ENCODE measurements around the gene TBL1X.

- TF ChIP-seq CTCF (conservative IDR thresholded peaks at IDR 0.05) (no peak), EZH2 (IDR thresholded peaks at IDR 0.05; ENCODE audit: low read depth) (no peak)
Measured at GRCh38 chrX:9627922-9628321, 163.1 kb downstream of the TBL1X start.

Data from PC-9 (cell line).